Measurements from ENCODE around the gene KLHL29. TPM values are rescaled to one million over a fixed set of nuclear protein-coding genes. Genes with fewer than 3 reads are reported as not detected.

The KLHL29 gene
- total RNA-seq, 1 donor from 2014 or later = 3.4 TPM

DNA sequence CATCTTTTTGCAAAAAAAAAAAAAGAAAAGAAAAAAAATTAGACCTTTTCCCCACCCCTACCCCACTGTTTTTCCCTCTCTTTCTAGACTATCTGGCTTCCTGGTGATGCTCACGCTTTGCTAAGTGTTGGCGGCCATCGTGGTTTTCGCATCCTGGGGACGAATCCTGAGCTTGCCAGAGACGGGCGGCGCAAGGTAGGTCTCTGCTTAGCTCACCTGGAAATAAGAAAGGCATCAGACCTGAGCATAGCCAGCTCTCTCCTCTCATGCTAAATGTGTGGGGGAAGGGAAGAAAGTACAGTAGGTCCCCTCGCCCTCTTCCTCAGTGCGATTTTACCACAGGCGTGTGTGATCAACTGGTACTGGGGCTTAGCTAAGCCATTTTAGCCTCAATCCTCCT, 90.5 kb downstream of the KLHL29 start:
- DNase-seq (ENCODE audit: low read depth in 2 of 2) = no peak

DNA sequence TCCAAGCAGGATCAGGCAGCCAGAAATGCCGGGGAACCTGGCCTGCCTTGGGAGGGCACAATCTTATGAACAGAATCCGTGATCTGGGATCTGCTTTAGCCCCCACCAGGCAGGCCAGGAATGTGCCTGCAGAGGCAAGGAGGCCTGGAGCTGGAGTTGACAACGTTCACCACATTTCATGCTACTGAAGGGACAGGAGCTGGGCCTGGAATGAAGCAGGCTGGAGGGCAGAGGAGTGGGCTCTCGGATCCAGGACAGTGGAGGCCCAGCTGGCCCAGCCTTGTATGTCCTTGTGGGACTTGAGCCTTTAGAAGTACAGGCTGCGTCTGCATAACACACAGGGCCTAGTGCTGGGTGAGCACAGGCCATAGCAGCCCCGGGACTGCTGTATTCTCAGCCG, 91.8 kb downstream of the KLHL29 start:
- no peak for DNase-seq (ENCODE audit: low read depth in 2 of 2)

DNA sequence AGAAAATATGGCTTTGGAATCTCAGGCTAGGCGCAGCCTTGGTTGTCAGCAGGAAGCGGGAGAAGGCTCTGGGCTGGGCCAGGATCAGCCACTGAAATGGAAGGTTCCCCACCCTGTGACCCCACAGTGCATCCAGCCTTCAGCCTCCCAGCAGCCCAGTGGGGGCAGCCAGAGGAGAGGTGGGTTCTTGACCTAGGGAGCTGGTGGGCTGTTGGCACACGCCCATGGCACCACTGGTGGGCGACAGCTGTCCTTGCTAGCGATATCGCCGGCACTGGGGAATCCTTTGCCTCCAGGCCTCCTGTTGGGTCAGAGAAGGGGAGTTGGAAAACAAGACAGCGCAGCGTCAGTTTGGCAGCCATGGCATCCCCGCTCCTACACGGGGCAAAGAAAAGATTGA, 92.4 kb downstream of the KLHL29 start:
- no peak for DNase-seq (ENCODE audit: low read depth in 2 of 2)

DNA sequence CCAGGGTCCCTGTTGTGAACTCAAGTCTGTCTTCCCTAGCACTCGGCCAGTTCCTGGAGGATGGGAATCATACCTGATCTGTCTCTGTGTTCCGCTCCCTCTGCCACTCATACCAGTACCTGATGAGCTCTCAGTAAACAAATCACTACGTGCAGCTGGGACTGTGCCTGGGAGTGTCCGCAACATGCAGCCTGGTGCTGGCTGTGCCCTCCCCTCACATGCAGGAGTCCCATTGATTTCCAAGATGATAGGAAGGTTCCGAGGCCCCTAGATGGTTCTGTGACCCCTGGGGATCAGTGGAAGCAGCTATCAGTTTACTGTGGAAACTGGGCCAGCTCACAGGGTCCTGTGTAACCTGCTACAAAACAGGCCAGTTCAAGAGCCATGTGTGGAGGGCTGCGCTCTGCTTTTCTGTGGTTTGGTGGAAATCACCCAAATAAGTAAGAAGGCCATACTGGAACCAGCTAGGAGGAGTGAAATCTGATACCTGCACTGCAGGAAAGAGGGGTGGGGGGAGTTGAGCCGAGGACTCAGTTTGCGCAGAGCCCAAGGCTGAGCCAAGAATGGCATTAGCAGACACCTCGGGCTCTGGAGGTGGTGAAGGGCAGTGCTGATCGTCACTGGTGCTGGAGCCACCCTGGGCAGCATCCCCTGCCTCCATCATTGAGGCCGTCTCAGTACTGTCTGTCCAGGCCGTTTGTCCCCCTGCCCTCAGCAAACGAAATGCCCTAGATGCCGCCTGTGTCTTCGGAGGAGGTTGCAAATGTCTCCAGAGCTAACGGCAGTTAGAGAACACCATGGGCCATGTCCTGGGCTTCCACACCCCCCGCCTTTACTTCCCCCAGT, 93.3 kb downstream of the KLHL29 start:
- DNase-seq (ENCODE audit: low read depth in 2 of 2) = no peak

DNA sequence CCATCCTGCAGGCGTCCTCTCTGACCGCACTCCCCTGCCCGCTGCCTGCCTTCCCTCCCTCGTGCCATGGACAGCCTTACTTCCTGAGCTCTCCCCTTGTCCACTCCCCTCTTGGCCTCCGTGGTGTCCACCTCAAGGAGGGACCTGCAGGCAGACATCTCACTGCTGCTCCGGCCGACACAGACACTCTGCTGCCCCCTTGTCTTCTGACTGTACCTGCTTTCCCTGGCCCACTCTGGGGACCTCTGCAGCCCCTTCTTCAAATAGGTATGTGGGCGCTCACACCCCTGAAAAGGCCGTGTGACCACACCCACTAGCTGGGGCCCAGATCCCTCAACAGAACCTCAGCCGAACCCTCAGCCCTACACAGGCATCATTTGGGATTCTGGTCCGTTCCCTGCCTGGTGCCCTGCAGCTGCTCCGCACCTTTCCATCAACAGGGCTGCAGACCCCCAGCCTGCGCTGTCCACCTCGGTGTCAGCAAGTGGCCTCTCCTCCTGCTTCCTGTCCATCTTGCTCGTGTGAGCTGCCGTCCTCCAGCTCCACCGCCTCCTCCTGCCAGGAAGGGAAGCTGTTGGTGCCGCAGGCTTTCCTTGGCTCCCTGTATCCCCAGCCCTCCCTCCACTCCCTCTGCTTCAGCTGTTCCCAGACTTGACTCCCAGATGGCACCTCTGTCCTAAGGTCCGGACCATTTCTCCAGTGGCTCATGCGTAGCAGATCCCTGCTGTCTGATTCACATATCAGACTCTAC, 94.1 kb downstream of the KLHL29 start:
- DNase-seq (ENCODE audit: low read depth in 2 of 2) = no peak

DNA sequence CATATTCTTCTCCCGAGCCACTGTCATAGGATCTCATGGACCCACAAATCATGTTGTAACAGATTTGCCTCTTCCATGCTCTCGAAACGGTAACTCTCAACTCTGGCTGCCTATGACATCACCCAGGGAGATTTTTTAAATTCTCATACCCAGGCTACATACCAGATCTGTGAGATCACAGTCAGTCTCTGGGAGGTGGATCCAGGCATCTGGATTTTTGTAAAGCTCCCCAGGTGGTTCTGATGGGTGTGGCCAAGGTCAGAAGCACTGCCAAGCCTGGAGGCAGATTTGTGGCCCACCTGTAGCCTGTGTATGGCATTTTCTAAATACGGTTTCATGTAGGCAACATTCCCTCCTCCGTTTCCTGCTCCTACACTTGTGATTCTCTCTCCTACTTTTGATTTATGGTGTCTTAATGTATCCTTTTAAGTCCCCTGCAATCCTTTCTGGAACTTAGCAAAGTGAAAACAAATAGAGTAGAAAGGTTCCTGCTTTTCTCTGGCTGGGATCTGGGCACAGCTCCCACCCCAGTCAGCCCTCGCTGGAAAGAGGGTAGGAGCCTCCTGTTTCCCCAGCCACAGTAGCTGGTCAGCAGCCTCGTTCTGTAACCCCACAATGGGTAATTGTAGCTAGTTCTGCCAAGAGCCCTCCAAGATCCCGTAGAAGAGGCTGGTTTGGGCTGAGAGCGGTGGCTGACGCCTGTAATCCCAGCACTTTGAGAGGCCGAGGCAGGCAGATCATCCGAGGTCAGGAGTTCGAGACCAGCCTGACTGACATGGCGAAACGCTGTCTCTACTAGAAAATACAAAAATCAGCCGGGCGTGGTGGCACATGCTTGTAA, 96.2 kb downstream of the KLHL29 start:
- peak in 1 of 2 donors; percentile 25 for DNase-seq (ENCODE audit: low read depth in 2 of 2)

DNA sequence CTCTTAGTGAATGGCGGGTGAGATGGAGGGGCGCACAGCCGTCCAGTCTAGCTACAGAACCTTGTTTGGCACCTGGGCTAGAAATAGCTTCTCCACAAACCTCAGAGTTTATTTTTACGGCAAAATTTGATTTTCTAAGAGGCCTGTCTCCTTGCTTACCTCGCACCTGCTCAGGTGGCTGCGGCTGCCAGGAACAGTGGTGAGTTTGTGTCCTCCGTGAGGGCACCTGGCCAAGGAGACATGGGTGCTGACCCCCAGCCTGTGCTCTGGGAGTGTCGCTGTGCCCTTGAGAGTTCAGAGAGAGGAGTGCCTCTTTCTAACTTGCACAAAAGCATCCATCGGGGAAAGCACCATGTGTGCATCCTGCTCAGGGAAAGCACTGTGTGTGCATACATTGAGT, 97.2 kb downstream of the KLHL29 start:
- no peak for DNase-seq (ENCODE audit: low read depth in 2 of 2)

DNA sequence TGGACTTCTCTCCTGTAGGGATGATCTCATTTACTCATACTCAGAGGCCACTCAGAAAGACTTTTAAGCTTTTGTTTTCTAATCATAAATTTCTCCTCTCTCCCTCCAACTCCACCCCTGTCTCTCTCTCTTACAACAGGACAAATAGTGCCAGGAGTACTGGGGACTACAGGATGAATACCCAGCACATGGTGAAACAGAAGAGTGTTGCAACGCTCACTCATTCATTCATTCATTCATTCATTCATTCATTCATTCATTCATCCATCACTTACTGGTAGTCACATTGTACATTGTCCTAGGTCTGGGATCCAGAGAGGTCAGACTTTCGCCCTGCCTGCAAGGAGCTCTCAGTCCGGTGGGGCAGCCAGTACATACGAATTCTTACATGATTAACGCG, 97.6 kb downstream of the KLHL29 start:
- no peak for DNase-seq (ENCODE audit: low read depth in 2 of 2)

DNA sequence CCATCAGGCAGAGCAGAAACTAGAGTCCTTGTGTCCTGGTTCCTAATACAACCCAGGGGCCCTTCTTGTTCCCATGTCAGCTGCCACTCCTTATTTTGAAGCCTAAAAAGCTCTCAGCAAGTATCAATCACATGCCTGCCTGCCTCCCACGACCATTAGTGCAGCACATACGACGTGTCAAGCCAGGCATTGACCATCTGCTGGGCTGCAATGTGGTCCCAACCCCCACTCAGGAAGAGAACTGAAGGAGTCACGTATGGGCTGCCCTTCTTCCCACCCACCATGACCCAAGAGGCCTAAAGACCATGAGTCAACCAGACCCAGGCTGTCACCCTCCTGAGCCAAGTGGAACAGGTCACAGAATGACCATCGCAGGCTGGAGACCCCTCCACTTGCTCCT, 98.8 kb downstream of the KLHL29 start:
- no peak for DNase-seq (ENCODE audit: low read depth in 2 of 2)

DNA sequence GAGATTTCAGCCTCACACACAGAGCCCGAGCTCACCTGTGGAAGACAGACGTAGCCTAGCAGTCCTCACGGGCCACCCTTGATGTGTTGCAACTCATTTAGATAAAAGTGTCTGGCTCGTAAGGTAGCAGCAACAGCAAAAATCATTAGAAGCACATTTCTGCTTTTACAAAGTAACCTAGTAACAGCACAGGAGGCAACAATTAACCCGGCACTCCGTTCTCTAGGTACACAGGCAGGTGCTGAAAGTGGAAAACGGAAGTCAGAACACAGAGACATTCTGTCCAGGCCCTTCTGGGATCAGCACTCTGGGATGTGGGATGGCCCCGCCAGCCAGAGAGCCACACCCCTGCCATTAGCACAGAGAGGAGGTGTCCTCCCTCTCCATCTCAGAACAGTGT, 99.3 kb downstream of the KLHL29 start:
- no peak for DNase-seq (ENCODE audit: low read depth in 2 of 2)

DNA sequence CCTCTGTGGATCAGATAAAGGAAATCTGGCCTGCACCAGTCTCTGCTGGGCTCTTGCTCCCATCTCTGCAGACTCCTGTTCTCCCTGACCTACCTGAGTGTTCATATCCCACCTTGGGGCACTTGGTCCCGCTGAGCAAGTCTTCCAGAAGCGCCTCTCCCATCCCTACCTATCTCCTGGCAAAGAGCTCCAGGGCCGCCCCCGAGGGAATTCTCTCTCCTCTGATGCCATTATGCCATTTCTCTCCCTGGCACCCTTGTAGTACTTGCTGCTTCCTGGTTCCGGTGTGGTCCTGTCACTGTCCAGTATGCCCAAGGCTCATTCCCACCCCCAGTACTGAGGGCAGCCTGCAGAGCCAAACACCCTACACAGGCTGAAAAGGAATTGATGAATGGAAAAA, 99.8 kb downstream of the KLHL29 start:
- DNase-seq (ENCODE audit: low read depth in 2 of 2) = no peak

DNA sequence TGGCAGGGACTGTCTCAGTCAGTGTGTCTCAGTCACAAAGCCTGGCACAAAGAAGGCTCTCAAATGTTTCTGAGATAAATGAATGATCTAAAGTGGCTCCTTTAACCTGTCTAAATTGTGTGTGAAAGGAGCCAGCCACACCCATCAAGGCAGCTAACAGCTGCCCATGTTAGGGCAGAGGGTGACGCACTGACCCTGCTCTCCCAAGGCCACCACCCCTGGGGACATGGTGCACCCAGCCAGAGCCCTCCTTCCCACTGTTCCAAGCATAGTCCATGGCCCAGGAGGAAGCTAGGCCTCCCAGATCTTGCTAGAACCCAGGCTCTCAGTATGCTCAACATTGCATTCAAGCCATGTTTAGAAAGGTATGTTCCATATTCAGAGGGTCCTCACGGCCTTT, 100.3 kb downstream of the KLHL29 start:
- DNase-seq (ENCODE audit: low read depth in 2 of 2) = no peak

DNA sequence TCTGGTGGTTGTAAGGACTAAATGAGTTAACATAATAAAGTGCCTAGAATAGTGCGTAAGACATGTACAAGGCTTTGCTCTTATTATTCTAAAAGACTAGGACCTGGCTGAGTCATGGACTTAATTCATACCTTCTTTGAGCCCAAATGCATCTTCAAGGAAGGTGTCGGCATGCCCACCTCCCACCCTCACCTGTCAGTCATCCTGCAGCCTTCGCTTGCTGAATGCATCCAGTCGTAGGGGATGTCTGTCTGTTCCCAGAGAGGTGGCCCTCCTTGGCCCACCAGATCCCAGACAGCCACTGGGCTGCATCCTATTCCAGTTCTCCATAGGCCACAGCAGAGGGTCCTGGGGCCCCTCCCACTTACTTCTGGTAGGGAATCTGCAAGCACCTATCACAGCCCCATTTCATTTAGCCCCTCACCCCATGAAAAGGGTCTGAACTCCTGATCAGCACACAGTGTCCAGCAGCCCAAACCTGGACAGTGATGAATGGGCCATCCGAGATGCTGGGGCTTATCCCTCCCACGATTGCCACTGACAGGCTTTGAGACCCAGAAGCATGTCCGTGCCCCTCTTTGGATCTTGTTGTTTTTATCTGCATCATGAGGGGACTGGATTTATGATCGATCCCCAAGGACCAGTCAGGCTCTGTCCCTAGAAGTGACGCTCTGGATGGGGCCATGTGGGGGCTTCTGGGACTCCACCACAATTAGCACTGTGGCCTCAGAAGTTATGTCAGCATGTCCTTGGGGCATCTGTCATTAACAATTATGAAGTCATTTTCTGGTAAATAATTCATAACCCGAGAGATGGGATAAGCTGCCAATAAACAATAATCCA, 101.1 kb downstream of the KLHL29 start:
- no peak for DNase-seq (ENCODE audit: low read depth in 2 of 2)

DNA sequence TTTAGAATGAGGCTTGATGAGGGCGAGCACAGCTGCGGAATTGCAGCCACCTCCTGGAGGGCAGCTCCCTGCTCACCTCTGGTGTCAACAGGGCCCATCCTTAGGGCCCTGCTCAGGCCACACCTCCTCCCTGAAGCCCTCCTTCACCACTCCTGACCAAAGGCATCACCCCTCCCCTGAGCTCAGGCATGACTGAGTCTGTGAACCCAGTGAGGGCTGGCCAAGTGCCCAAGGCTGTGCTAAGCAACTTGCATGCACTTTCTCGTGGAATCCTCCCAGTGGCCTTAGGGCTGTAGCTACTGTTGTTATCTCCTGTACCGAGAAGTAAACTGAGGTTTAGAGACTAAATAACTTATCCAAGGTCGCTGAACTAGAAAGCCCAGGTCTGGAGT, 101.7 kb downstream of the KLHL29 start:
- DNase-seq (ENCODE audit: low read depth in 2 of 2) = no peak

DNA sequence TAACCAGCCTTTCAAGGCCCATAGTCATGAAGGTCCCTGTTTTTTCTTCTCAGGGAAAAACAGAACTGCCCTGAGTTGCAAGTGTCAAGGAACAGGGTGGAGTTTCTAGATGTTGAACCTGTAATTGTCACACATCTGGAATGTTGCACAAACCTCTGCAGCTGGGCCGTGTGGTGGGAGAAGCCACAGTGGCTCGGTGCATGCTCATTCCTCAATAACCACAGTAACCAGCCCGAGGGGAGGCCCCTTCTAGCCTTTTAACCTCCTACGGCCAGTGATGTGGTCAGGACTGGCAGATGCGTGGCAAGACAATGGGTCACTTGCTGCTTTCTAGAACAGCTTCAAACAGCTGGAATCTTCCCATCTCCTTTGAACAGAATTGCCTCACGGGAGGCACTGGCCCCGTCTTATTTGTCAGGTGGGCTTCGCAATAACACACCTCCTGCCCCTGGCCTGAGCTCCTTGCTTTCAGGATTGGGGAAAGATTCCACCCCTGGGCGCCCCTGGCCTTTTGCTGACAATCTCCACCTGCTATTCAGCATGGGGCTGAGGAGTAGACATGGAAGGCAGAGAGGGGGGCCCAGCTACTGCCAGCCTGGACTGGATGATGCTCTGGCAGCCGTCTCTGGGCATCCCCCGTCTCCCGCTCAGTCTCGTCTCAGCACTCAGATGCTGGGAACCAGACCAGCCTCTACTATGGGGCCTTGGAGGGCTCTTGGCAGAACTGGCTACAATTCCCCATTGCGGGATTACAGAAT, 102.9 kb downstream of the KLHL29 start:
- DNase-seq (ENCODE audit: low read depth in 2 of 2) = no peak

DNA sequence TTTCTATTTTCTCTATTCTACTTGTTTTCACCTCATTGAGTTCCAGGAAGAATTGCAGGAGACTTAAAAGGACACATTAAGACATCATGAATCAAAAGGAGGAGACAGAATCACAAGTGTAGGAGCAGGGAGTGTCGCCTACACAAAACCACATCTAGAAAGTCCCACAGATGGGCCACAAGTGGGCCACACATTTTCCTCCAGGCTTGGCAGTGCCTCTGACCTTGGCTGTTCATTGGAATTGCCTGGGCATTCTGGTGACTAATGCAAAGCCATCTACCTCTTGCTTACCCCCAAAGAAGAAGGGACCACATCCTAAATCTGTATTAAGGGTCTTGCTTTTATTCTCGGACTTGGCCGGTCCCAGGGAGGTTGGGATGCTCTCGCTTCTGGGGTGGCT, 103.6 kb downstream of the KLHL29 start:
- no peak for DNase-seq (ENCODE audit: low read depth in 2 of 2)

DNA sequence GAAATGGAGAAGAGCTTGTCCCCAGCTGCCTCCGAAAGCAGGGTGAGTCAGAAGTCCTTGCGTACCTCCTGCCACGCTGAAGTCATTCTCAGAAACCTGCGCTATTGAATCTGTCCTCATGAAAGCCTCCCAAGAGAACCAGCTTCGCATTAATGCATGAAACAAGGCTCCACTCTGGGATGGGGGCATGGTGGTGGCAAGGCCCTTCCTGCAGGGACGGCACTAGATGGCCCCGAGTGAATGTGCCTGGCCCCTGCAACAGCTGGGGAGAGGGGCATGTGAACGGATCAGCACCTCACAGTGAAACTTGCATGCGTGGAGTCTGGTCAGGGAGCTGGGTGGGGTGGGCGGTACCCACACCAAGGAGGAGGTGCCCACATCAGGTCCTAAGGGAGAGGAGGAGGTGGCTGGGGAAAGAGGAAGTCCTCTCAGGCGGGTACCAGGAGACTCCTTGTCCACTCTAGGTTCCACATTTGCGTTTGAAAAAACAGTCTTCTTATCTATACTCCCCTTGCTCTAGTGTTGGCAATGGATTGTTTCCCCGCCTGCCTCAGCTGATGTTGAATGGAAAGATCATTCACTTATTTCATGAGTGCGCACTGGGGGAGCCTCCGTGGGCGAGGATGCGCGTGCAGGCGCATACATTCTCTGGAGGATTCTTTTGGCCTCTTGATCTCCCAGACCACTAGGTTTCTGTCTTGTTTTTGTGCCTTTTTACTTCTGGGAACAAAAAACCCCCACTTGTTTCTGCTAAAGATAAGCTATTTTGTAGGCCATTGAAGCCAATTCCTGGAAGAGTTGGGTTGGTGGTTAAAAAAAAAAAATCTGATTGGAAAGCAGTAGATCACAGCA, 104.7 kb downstream of the KLHL29 start:
- no peak for DNase-seq (ENCODE audit: low read depth in 2 of 2)

DNA sequence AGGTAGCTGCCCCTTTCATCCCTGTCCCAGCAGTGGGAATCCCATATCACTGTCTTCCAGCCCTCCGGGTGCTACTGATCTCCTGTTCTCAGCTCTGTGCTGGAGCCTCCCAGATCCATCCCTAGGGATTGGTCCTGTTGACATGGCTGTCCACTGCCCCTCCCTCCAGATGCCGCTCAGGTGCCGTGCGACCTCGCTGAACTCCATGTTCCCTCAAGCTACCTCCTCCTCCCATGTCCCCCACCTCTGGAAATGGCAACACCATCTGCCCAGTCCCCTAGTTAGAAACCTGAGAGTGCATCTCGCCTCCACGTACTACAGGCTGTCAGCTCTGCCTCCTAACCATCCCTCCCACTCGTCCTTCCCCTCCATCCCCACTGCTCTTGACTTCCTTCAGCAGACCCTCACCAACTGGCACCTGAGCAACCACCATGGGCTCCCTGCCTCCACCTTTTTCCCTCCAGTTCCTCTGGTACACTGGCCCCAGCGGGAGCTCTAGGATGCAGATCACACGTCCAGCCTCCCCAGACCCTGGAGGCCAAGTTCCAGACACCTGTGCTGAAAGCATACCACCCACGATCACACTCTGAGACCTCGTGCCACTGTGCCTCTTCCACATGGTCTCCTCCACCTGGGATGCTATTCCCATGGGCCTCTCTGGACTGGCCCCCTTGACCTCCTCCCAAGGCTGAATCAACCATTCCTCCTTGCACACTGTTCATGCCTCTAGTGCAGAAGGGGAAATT, 106.8 kb downstream of the KLHL29 start:
- no peak for DNase-seq (ENCODE audit: low read depth in 2 of 2)

DNA sequence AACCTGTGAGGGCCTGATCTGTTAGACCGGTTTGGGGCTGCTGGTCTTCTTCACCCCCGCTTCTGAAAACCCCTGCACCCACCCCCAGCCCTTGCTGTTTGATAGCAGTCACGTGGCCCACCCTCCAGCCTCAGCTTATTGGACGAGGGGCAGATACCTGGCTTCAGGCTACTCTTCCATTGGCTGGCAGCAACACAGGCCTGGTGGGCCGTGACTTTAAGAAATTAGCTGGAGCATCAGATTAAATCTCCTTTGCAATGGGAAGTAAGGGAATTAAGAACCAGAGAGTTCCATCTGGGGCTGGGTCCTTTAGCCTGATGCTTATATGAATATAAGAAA, 107.3 kb downstream of the KLHL29 start:
- DNase-seq (ENCODE audit: low read depth in 2 of 2) = no peak
